Thoracic aorta (tissue), 2 donors: ENCODE data around the gene VSIG8. TPM values are rescaled to one million over a fixed set of nuclear protein-coding genes. Genes with fewer than 3 reads are reported as not detected.

Experiments
- ATAC-seq: fragments of 150-250 bp; one replicate; pipeline ENCODE4 v1.8.0; 2017; ENCODE audit warnings: low read depth; ENCODE audit not compliant: insufficient number of reproducible peaks, low FRiP score
- DNase-seq: peaks from one replicate; pipeline ENCODE4 v3.0.0-alpha.2; 2020; ENCODE audit warnings: low spot score
- H3K27ac ChIP-seq, 2 donors: fragments of 200-600 bp; sonication (generic); 1 replicate in 1 of 2; 2 replicates in 1 of 2; pipeline ENCODE4 v1.5.1; 2016; ENCODE audit warnings: mild to moderate bottlenecking in 2 of 2, moderate library complexity in 2 of 2
- H3K27me3 ChIP-seq: fragments of 200-600 bp; sonication (generic); replicated peaks from 2 replicates; pipeline ENCODE4 v1.6.0; 2016; ENCODE audit warnings: mild to moderate bottlenecking; ENCODE audit not compliant: insufficient read depth
- H3K36me3 ChIP-seq: fragments of 200-600 bp; sonication (generic); one replicate; pipeline ENCODE4 v1.5.1; 2016
- H3K4me1 ChIP-seq, 2 donors: fragments of 200-600 bp; sonication (generic); 1 replicate in 1 of 2; 2 replicates in 1 of 2; pipeline versions ENCODE4 v1.5.1 to v1.6.0; 2016; ENCODE audit warnings: low read depth in 2 of 2, mild to moderate bottlenecking in 1 of 2; ENCODE audit not compliant: control insufficient read depth in 1 of 2
- H3K4me3 ChIP-seq: fragments of 200-600 bp; sonication (generic); 2 replicates; pipeline ENCODE4 v1.5.1; 2016; ENCODE audit warnings: mild to moderate bottlenecking
- H3K9me3 ChIP-seq: fragments of 200-600 bp; sonication (generic); 2 replicates; pipeline ENCODE4 v1.5.1; 2016
- CTCF ChIP-seq: fragments of 200-600 bp; sonication (generic); IDR thresholded peaks from one replicate; pipeline ENCODE4 v1.5.1; 2019; ENCODE audit warnings: antibody characterized with exemption
- total RNA-seq, 2 donors: library from RNA; depleted of rRNA; stranded (reverse); fragments of >200 nt; gene quantifications; one replicate each; pipeline versions ENCODE4 v1.1.0 to v1.2.3, GENCODE V29; 2016

The VSIG8 gene
- total RNA-seq, 2 donors from 2014 or later = not detected

GRCh38 chr1:159897962-159898361 is 35.5 kb upstream of the VSIG8 start:
- Histone ChIP-seq H3K27ac (no peak overlapping the region), H3K4me1 (peaks cover 0 to 29% of the 10 kb centered on the region in 2 donors), H3K36me3 (no peaks in the 10 kb centered on the region), H3K27me3 (no peaks in the 10 kb centered on the region), H3K9me3 (no peaks in the 10 kb centered on the region), H3K4me3 (no peak overlapping the region)
- DNase-seq (no peak), ATAC-seq (no peak)
- no peak for TF ChIP-seq CTCF

- no peak for TF ChIP-seq CTCF
- ATAC-seq = no peak
- Histone ChIP-seq H3K27me3 (no peaks in the 10 kb centered on the region), H3K9me3 (no peaks in the 10 kb centered on the region), H3K36me3 (no peaks in the 10 kb centered on the region), H3K4me3 (no peak overlapping the region), H3K4me1 (peaks cover 0 to 27% of the 10 kb centered on the region in 2 donors), H3K27ac (no peak overlapping the region)
- DNase-seq = no peak
These were observed 34.1 kb upstream of the VSIG8 start for GRCh38 chr1:159896546-159896930.

GRCh38 chr1:159895836-159896545 is 33.5 kb upstream of the VSIG8 start:
- DNase-seq = no peak
- H3K9me3 ChIP-seq = no peaks in the 10 kb centered on the region
- H3K36me3 ChIP-seq = no peaks in the 10 kb centered on the region
- H3K4me1 ChIP-seq = peaks cover 0 to 26% of the 10 kb centered on the region in 2 donors
- no peak for ATAC-seq
- TF ChIP-seq CTCF = no peak
- H3K4me3 ChIP-seq = no peak overlapping the region
- no peak overlapping the region for H3K27ac ChIP-seq
- H3K27me3 ChIP-seq = no peaks in the 10 kb centered on the region

- H3K27me3 ChIP-seq = no peaks in the 10 kb centered on the region
- TF ChIP-seq CTCF = no peak
- H3K9me3 ChIP-seq = no peaks in the 10 kb centered on the region
- ATAC-seq = no peak
- no peak for DNase-seq
- H3K36me3 ChIP-seq = no peaks in the 10 kb centered on the region
- H3K4me3 ChIP-seq = no peak overlapping the region
- peaks cover 2 to 24% of the 10 kb centered on the region in 2 donors for H3K4me1 ChIP-seq
- H3K27ac ChIP-seq = no peak overlapping the region
These were observed 32.8 kb upstream of the VSIG8 start for GRCh38 chr1:159895286-159895685.

- no peak for DNase-seq
- no peak overlapping the region for H3K4me3 ChIP-seq
- no peaks in the 10 kb centered on the region for H3K36me3 ChIP-seq
- H3K27ac ChIP-seq = no peak overlapping the region
- no peak for ATAC-seq
- no peaks in the 10 kb centered on the region for H3K27me3 ChIP-seq
- peaks cover 10 to 29% of the 10 kb centered on the region in 2 donors for H3K4me1 ChIP-seq
- no peaks in the 10 kb centered on the region for H3K9me3 ChIP-seq
- TF ChIP-seq CTCF = no peak
These were observed 30.5 kb upstream of the VSIG8 start for GRCh38 chr1:159892944-159893343.
